Left lung (tissue), 10 donors: ENCODE measurements around the gene CAB39L. TPM values are rescaled to one million over a fixed set of nuclear protein-coding genes. Genes with fewer than 3 reads are reported as not detected.

Experiments
- ATAC-seq: fragments of 200-7000 bp; cut with Tn5 transposase; one replicate; pipeline ENCODE4 v1.9.1; 2020; ENCODE audit warnings: moderate library complexity
- DNase-seq, 4 donors: peaks; one replicate each; pipeline ENCODE4 v3.0.0-alpha.2; 2013 to 2020
- H3K27ac ChIP-seq, 2 donors: fragments of 200-600 bp; sonication (generic) in 1 of 2; one replicate each; pipeline versions ENCODE4 v1.5.0 to v1.8.0; 2020 to 2021
- H3K27me3 ChIP-seq, 2 donors: fragments of 200-600 bp; sonication (generic) in 1 of 2; one replicate each; pipeline versions ENCODE4 v1.5.0 to v1.8.0; 2020 to 2021
- H3K36me3 ChIP-seq, 2 donors: fragments of 200-600 bp; sonication (generic) in 1 of 2; one replicate each; pipeline versions ENCODE4 v1.5.0 to v1.8.0; 2020 to 2021
- H3K4me1 ChIP-seq, 2 donors: fragments of 200-600 bp; one replicate each; pipeline ENCODE4 v1.8.0; 2021
- H3K4me3 ChIP-seq, 2 donors: fragments of 200-600 bp; sonication (generic) in 1 of 2; one replicate each; pipeline versions ENCODE4 v1.5.0 to v1.8.0; 2020 to 2021; ENCODE audit warnings: mild to moderate bottlenecking in 1 of 2
- H3K9me3 ChIP-seq, 2 donors: fragments of 200-600 bp; sonication (generic) in 1 of 2; one replicate each; pipeline versions ENCODE4 v1.5.0 to v1.8.0; 2020 to 2021
- intact Hi-C, 2 donors: fragments of 100-400 bp; cut with DNase I; formaldehyde crosslinking; loops; one replicate each; pipeline versions ENCODE4 v1.11.2 to v1.14.2; 2022
- polyA plus RNA-seq, 6 donors: library from polyadenylated mRNA; unstranded; fragments of 120-200 nt; gene quantifications; one replicate each; pipeline ENCODE4 v1.2.1, GENCODE V29; 2013; ENCODE audit not compliant: insufficient read length in 6 of 6
- total RNA-seq, 2 donors: library from RNA; stranded (reverse); fragmentation: NEBNext Ultra II Directional; extraction: Animal tissue kit (Norgen Biotek cat#: 25700); gene quantifications; one replicate each; pipeline ENCODE4 v1.2.1, GENCODE V29; 2021
- TF ChIP-seq, protein P1 (sequence below), 2 donors: fragments of 200-600 bp; sonication (generic) in 1 of 2; IDR thresholded peaks; one replicate each; pipeline versions ENCODE4 v1.5.0 to v1.8.0; 2021; ENCODE audit warnings: antibody characterized with exemption in 2 of 2
- donor health status: DM: no; HTN: yes; CAD: no.
- donor health status: DM: no; HTN: no; CAD: no.

Gene CAB39L
- total and polyA plus RNA-seq, 8 donors: 8.6 to 12.8 (median 10.1) TPM

DNA sequence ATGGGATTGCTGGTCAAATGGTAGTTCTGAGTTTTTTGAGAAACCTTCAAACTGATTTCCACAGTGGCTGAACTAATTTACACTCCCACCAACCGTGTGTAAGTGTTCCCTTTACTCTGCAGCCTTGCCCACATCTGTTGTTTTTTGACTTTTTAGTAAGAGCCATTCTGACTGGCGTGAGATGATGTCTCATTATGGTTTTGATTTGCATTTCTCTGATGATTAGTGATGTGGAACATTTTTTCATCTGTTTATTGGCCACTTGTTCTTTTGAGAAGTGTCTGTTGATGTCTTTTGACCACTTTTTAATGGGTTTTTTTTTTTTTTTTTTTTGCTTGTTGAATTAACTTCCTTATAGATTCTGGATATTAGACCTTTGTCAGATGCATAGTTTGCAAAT is 4.3 kb downstream of the CAB39L start:
- TF ChIP-seq, protein P1, sequence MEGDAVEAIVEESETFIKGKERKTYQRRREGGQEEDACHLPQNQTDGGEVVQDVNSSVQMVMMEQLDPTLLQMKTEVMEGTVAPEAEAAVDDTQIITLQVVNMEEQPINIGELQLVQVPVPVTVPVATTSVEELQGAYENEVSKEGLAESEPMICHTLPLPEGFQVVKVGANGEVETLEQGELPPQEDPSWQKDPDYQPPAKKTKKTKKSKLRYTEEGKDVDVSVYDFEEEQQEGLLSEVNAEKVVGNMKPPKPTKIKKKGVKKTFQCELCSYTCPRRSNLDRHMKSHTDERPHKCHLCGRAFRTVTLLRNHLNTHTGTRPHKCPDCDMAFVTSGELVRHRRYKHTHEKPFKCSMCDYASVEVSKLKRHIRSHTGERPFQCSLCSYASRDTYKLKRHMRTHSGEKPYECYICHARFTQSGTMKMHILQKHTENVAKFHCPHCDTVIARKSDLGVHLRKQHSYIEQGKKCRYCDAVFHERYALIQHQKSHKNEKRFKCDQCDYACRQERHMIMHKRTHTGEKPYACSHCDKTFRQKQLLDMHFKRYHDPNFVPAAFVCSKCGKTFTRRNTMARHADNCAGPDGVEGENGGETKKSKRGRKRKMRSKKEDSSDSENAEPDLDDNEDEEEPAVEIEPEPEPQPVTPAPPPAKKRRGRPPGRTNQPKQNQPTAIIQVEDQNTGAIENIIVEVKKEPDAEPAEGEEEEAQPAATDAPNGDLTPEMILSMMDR (IDR thresholded peaks at IDR 0.05): no peak
- ATAC-seq (no peak), DNase-seq (no peak)
- Histone ChIP-seq H3K4me3 (no peak overlapping the region), H3K9me3 (no peaks in the 10 kb centered on the region), H3K27ac (no peak overlapping the region), H3K4me1 (peaks cover 0 to 5% of the 10 kb centered on the region in 2 donors), H3K27me3 (no peaks in the 10 kb centered on the region), H3K36me3 (no peaks in the 10 kb centered on the region)
- intact Hi-C loops: loop anchor here in 1 of 2 donors (5.0 kb wide), 1 partner anchor 132 kb away; no protein-coding TSS in a partner anchor

DNA sequence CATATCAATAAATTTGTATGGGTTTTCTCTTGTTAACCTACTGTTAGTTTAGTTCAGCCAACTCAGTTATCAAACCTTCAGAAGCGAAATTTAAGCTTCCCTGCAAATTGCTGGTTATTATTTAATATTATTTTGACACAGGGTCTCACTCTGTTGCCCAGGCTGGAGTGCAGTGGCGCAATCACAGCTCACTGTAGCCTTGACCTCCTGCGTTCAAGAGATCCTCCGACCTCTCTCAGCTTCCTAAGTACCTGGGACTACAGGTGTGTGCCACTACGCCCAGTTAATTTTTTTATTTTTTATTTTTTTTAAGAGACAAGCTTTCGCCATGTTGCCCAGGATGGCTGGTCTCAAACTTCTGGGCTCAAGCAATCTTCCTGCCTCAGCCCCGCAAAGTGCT is 6.2 kb downstream of the CAB39L start:
- TF ChIP-seq, protein P1 (IDR thresholded peaks at IDR 0.05): no peak
- H3K4me1 ChIP-seq: no peaks in the 10 kb centered on the region
- no peaks in the 10 kb centered on the region for H3K9me3 ChIP-seq
- H3K27ac ChIP-seq: no peak overlapping the region
- H3K27me3 ChIP-seq: no peaks in the 10 kb centered on the region
- DNase-seq (no peak), ATAC-seq (peak; percentile 73)
- no peak overlapping the region for H3K4me3 ChIP-seq
- intact Hi-C loops: loop anchor here in 1 of 2 donors (5.0 kb wide), 1 partner anchor 130 kb away; no protein-coding TSS in a partner anchor
- H3K36me3 ChIP-seq: peaks cover 0 to 7% of the 10 kb centered on the region in 2 donors

DNA sequence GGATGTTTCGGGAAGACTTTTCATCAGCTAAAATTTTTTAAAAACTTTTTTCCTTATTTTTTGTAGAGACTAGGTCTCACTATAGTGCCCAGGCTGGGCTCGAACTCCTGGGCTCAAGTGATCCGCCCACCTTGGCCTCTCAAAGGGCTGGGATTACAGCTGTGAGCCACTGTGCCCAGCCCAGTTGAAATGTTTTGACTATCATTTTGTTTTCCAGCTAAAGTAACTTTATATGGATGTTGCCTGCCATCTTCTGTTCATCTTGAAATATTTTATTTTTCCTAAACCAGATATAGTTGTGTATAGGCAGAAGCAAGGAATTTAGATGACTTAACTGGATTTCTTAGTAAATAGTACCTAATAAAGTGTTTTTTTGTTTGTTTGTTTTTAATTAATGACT is 7.0 kb downstream of the CAB39L start:
- Histone ChIP-seq H3K27me3 (no peaks in the 10 kb centered on the region), H3K9me3 (no peaks in the 10 kb centered on the region), H3K27ac (no peak overlapping the region), H3K36me3 (peaks cover 0 to 13% of the 10 kb centered on the region in 2 donors), H3K4me3 (no peak overlapping the region), H3K4me1 (no peaks in the 10 kb centered on the region)
- peak; percentile 79 for ATAC-seq
- TF ChIP-seq, protein P1 (IDR thresholded peaks at IDR 0.05): peak in 1 of 2 donors; percentile 12
- intact Hi-C loops: loop anchor here in 1 of 2 donors (5.0 kb wide), 1 partner anchor 130 kb away; no protein-coding TSS in a partner anchor
- DNase-seq: peak in 2 of 4 donors; percentile 37 to 51

DNA sequence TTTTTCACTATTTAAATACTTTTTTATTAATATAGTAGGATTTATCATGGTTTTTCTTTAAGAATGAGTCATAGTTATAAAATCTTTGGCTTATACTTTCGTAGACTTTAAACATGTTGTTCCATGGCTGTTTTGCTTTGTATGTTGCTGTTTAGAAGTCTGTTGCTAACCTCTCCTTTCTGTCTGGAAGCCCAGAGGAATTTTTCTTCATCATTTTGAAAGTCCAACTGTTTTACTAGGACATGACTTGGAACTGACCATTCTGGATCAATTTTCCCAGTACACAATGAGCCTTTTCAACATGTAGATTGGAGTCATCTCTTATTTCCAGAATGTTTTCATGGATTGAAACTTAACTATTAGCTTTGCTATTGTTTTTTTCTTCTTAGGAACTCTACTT is 7.9 kb downstream of the CAB39L start:
- Histone ChIP-seq H3K4me1 (no peaks in the 10 kb centered on the region), H3K36me3 (peaks cover 0 to 14% of the 10 kb centered on the region in 2 donors), H3K27ac (no peak overlapping the region), H3K9me3 (no peaks in the 10 kb centered on the region), H3K4me3 (no peak overlapping the region), H3K27me3 (no peaks in the 10 kb centered on the region)
- DNase-seq (no peak), ATAC-seq (peak; percentile 49)
- TF ChIP-seq, protein P1 (IDR thresholded peaks at IDR 0.05): no peak
- intact Hi-C loops: loop anchor here in 1 of 2 donors (5.0 kb wide), 1 partner anchor 129 kb away; no protein-coding TSS in a partner anchor

DNA sequence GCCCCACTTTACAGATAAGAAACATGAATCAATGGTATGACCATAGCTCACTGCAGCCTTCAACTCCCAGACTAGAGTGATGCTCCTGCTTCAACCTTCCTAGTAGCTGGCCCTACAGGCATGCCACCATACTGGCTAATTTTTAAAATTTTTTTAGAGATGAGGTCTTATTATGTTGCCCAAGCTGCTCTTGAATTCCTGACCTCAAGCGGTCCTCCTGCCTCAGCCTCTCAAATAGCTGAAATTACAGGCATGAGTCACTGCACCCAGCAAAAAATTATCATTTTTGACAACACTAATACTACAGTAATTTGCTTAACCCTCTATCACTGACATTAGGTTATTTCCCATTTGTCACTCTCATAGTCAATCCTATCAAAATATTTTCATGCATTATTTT is 14.7 kb downstream of the CAB39L start:
- no peak for ATAC-seq
- no peak for DNase-seq
- no peaks in the 10 kb centered on the region for H3K4me1 ChIP-seq
- TF ChIP-seq, protein P1 (IDR thresholded peaks at IDR 0.05): no peak
- H3K9me3 ChIP-seq: no peaks in the 10 kb centered on the region
- intact Hi-C loops: no loop called here
- H3K27me3 ChIP-seq: no peaks in the 10 kb centered on the region
- peaks cover 0 to 14% of the 10 kb centered on the region in 2 donors for H3K36me3 ChIP-seq
- no peak overlapping the region for H3K27ac ChIP-seq
- H3K4me3 ChIP-seq: no peak overlapping the region
